ENCODE data around the gene ACR.

GRCh38 chr22:50703726-50704509 lies 34.1 kb upstream of the ACR start:
- TF ChIP-seq CTCF (IDR thresholded peaks at IDR 0.05; ENCODE audit: insufficient read depth, low read length, poor library complexity, severe bottlenecking), result no peak
- TF ChIP-seq EZH2phosphoT487 (conservative IDR thresholded peaks at IDR 0.05; ENCODE audit: low read length), result no peak
